Transverse colon (tissue), 4 donors: ENCODE results near the gene GPR37L1.

Experiments
- EP300 ChIP-seq: sonication (generic); formaldehyde crosslinking; IDR thresholded peaks from one replicate; pipeline ENCODE4 v1.6.1; 2017; ENCODE audit warnings: antibody characterized with exemption, low read depth
- POLR2A ChIP-seq: fragments of 450-650 bp; IDR thresholded peaks from one replicate; pipeline ENCODE4 v1.6.1; 2016; ENCODE audit warnings: antibody characterized with exemption, mild to moderate bottlenecking, moderate library complexity
- POLR2AphosphoS5 ChIP-seq, 3 donors: sonication (generic); formaldehyde crosslinking; IDR thresholded peaks; one replicate each; pipeline ENCODE4 v1.6.1; 2016; ENCODE audit warnings: antibody characterized with exemption in 3 of 3
- TF ChIP-seq, protein P1 (sequence below), 5 experiments: fragments of 200-600 bp in 3 of 5; fragments of 450-650 bp in 2 of 5; sonication (generic) in 3 of 5; IDR thresholded peaks; 1 replicate in 2 of 5; 2 replicates in 3 of 5; pipeline ENCODE4 v1.5.1; 2016 to 2017; ENCODE audit warnings: antibody characterized with exemption in 5 of 5, inconsistent platforms in 3 of 5, mild to moderate bottlenecking in 2 of 5, moderate library complexity in 1 of 5

DNA sequence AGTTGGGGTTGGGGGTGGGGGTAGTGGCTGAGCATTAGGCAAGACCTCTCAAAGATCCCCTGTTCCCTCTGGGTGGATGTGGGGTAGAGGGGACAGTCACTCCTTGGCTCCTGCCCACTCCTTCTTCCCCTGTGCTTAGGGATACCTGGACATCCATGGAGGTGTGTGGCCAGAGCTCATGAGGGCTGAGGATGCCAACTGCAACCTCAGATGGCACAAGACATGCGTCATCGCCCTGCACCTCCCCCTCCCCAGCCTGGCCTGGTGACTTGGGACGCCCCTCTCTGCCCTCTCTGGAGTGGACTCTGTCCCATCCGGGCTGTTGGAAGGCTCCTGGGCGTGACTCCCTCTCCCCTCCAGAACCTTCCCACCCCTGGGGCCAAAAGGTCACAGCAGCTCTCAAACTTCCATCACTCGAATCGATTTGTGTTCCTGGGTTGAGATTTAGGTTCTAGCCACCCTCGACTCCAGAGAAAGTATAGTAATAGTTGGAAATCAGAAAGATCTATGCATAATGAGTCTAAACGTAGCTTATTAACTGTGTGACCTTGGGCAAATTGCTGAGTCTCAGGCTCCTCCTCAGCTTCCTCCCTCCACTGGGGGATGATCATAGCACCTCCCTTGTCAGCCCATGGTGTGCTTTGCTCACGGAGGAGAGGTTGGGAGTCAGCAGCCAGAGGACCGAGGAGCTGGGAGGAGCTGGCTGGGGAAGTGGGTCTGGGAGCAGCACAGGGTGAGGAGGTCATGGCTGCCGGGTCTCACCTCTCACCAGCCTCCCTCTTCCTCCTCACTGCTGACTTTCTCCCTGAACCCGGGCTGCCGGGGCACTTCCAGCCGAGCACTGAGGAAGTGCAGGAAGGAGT, 39.9 kb downstream of the GPR37L1 start:
- TF ChIP-seq, protein P1, sequence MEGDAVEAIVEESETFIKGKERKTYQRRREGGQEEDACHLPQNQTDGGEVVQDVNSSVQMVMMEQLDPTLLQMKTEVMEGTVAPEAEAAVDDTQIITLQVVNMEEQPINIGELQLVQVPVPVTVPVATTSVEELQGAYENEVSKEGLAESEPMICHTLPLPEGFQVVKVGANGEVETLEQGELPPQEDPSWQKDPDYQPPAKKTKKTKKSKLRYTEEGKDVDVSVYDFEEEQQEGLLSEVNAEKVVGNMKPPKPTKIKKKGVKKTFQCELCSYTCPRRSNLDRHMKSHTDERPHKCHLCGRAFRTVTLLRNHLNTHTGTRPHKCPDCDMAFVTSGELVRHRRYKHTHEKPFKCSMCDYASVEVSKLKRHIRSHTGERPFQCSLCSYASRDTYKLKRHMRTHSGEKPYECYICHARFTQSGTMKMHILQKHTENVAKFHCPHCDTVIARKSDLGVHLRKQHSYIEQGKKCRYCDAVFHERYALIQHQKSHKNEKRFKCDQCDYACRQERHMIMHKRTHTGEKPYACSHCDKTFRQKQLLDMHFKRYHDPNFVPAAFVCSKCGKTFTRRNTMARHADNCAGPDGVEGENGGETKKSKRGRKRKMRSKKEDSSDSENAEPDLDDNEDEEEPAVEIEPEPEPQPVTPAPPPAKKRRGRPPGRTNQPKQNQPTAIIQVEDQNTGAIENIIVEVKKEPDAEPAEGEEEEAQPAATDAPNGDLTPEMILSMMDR (IDR thresholded peaks at IDR 0.05) = no peak
- TF ChIP-seq POLR2AphosphoS5 (IDR thresholded peaks at IDR 0.05) = no peak
- TF ChIP-seq POLR2A = no peak
- no peak for TF ChIP-seq EP300
